SK-MEL-5 (cell line): ENCODE measurements around the gene BLVRB. TPM values are rescaled to one million over a fixed set of nuclear protein-coding genes. Genes with fewer than 3 reads are reported as not detected.
"Not testable (repeated sequence)": the region's sequence is repeated elsewhere in the genome, so short reads cannot be mapped to it uniquely, and the experiment has no call there.

Experiments
- DNase-seq: peaks from one replicate; pipeline ENCODE4 v3.0.0-alpha.2; 2016; ENCODE audit warnings: low read depth, low spot score
- in situ Hi-C: cut with HindIII; loops from 2 replicates; pipeline ENCODE4 v1.10.0; 2016; ENCODE audit warnings: low sequenced_read_pairs, high pct_unique_total_duplicates, low pct_unique_long_range_greater_than_20kb
- total RNA-seq: library from RNA; depleted of rRNA; stranded (reverse); fragments of >200 nt; shearing (Covaris generic); gene quantifications from 2 replicates; pipeline ENCODE4 v1.2.3, GENCODE V29; 2014

Gene BLVRB
- total RNA-seq, 1 experiment from 2014 or later: 104 TPM

DNA sequence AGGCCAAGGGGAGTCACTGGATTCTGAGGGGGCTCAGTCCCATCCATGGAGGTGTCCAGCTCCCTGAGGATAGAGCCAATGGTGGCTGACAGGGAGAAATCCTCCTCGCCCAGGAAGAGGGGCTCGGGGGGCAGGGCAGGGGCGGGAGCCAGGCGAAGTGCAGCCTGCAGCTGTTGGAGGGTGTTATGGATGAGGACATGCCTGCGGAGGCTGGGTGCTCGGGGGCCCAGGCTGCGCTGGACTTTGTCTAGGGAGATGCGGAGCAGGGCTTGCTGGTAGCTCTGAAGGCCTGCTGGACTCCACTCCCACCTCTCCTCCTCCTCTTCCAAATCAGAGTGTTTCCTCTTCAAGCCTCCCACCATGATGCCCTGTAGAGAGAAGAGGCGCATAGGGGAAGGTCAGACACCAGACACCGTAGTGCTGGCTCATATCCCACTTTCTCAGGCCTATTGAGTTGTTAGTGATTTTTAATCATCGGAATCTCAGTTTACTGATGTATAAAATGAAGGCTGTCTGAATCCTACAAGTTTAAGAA is 23.8 kb downstream of the BLVRB start:
- in situ Hi-C loops: no loop called here

DNA sequence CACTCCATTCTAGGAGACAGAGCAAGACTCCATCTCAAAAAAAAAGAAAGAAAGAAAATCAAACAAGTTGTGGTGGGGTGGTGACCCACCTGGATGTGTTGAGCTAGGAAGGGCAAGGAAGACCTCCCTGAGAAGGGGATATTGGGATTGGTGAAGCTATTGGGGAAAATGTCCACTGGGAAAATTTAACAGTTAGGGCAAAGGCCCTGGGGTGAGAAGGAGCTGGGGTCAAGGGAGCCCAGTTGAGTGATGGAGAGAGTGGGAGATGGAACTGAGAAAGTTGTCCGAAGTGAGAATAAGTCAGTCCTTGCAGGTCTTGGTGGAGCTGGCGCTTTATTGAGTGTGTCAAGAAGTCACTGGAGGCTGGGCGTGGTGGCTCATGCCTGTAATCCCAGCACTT is 27.3 kb downstream of the BLVRB start:
- in situ Hi-C loops: no loop called here
- DNase-seq: no peak

More for the DNA sequence above, 23.8 kb downstream of the BLVRB start:
- no peak for DNase-seq

DNA sequence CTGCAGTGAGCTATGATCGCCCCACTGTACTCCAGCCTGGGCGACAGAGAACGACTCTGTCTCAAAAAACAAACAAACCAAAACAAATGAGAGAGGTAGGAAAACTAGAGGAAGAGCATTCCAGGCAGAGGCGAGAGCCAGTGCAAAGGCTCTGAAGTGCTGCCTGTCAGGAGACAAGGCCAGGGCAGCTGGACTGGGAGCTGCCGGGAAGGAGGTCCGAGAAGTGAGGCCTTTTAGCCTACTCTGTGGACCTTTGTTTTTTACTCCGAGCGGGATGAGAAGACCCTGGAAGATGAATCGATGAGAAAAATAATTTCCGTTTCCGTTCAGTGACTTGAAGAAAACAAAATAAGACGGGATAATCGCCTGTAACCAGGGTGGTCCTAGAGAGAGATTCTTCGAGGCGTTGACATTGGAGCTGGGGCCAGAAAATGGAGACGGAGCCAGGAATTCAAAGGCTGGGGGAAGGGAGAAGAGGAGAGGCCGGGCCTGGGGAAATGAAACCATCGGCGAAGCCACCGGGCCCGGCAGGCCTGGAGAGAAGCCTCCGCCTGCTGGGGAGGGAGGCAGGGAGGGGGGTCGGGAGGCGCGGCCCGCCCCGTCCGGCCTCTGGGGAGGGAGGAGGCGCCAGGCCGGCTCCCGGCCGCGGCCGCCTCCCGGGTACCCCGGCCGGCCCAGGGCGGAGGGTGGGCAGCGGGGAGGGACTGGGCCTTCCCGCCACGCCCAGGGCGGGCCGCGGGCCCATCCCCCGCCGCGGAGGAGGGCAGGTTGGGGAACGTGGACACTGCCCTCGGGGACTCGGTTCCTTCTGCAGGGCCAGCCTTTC is 31.9 kb downstream of the BLVRB start:
- in situ Hi-C loops: no loop called here

GRCh38 chr19:40432760-40433159 is 32.8 kb downstream of the BLVRB start:
- in situ Hi-C loops, DNase-seq: not testable (repeated sequence)

More for the DNA sequence above, 31.9 kb downstream of the BLVRB start:
- DNase-seq: peak; percentile 88

DNA sequence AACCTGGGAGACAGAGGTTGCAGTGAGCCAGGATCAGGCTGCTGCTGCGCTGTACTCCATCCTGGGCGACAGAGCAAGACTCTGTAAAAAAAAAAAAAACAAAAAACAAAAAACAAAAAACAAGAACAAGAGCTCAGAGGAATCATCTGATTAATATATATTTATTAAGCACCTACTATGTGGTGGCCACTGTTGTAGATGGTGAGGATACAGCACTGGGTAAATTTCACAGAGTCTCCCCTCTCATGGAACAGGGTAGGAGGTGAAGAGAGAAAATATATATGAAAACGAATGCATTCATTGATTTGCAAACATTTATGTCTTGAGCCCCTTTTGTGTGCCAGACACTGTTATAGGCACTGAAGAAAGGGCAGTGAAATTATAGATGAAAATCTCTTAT is 33.8 kb downstream of the BLVRB start:
- no peak for DNase-seq

GRCh38 chr19:40430242-40430641 is 35.3 kb downstream of the BLVRB start:
- in situ Hi-C loops, DNase-seq: not testable (repeated sequence)

More for the DNA sequence above, 33.8 kb downstream of the BLVRB start:
- in situ Hi-C loops: no loop called here

GRCh38 chr19:40428197-40428596 is 37.3 kb downstream of the BLVRB start:
- in situ Hi-C loops: not testable (repeated sequence)

DNA sequence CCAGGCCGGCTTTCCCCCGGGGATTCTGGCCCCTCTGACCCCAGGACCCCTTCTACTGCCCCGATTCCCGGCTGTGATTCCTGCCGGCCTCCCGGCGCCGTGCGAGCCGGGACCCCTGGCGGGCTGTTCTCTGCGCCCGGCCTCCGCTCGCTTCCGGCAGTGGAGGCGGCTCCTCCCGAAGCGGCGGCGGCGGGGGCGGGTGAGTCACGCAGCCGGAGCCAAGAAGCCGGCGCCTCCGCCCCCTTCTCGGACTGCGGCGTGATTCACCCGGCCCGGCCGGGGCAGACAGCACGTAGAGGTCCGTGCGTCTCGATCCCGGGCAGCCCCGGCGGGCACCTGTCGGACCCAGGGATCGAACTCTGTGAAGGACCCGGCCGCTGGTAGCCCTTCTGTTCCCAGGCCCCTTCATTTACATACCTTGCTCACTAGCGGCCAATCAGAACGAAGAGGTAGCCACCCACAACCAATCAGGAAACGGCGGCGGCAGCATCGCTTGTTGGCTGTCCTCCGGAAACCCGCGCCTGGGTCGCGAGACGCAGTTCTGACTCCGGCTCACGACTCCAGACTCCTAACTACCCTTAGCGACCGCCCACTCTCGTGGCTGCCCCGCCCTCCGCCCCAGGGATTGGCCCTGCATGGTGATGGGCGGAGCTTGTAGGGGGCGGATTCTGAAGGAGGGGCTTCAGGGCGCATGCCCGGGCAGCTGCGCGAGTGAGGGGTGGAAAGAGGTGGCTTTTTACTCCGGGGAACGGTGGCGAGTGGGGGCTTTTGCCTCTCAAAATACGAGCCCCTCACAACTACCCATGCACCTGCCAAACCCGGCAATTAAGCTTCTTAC is 39.9 kb downstream of the BLVRB start, which contains the start of gene SERTAD1:
Gene SERTAD1, minus strand, starts transcription at position 543 of the 838 bp plus-strand sequence. CDS start 2,446 bp downstream, outside the sequence.
- DNase-seq: peak; percentile 99
- in situ Hi-C loops: no loop called here

More at GRCh38 chr19:40428197-40428596, 37.3 kb downstream of the BLVRB start:
- DNase-seq: not testable (repeated sequence)

- DNase-seq: peak; percentile 46
- in situ Hi-C loops: no loop called here
Measured at GRCh38 chr19:40424637-40425449, 40.7 kb downstream of the BLVRB start.

GRCh38 chr19:40423938-40424337 is 41.6 kb downstream of the BLVRB start:
- in situ Hi-C loops: no loop called here

DNA sequence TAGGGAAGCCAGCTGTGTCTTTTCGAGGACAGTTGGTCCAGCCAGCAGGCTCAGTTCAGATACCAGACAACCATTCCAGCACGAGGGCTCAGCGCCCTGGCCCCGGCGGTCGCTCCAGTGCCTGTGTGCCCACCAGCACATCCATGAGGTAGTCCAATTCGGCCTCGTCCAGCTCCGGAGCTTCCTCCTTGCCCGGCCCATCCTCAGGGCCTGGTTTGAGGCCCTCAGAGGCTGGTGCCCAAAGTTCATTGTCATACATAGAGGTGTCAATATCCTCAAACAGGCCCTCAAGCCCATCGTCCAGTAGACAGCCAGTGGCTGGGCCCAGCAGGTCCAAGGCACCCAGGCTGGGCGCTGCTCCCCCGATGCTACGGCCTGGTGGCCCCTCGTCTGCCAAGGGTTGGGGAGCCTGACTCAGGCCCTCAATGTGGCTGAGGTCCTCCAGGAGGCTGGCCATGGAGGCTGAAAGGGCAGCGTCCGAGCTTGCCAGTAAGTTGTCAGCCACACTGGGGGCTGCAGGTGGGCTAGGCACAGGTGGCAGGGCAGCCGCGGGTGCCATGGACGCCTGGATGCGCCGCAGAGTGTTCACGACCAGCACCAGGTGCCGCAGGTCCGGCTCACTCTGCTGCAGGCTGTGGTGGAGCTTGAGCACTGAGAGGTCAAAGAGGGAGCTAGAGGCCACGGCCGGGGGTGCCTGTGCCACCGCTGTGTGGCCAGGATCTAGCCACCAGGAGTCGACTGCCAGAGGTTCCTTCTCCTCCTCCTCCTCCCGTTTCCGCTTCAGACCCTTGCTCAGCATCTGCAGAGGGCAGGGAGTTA is 42.6 kb downstream of the BLVRB start:
- no peak for DNase-seq

More at GRCh38 chr19:40423938-40424337, 41.6 kb downstream of the BLVRB start:
- DNase-seq: no peak

DNA sequence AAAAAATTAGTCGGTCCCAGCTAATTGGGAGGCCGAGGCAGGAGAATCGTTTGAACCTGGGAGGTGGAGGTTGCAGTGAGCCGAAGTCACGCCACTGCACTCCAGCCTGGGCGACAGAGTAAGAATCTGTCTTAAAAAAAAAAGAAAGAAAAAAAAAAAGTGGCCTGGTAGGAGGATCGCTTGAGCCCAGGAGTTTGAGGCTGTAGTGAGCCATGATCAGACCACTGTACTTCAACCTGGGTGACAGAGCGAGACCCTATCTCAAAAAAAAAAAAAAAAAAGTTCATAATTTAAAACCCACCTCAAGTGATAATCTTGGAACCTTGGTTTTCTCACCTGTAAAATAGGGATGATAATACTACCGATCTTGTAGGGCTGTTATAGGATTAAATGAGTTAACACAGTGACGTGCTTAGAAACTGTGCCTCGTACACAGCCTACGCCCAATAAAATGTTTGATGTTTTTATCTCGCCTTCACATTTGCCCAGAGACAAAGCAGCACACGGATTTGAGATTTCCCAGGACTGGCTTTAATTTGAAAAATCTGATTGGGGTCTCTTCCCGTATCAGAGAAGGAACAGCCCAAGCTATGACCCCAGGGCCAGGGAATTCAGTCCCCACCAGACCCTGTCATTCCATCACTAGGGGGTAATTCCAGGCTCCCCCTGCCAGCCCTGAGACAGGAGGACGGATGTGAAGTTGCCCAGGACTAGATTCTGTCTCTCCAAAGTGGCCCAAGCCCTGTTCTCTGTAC is 43.4 kb downstream of the BLVRB start:
- in situ Hi-C loops: no loop called here
- DNase-seq: no peak

More for the DNA sequence above, 42.6 kb downstream of the BLVRB start:
- in situ Hi-C loops: no loop called here

- in situ Hi-C loops: no loop called here
Measured at GRCh38 chr19:40420766-40421765, 44.5 kb downstream of the BLVRB start.

GRCh38 chr19:40420451-40420765 is 45.1 kb downstream of the BLVRB start:
- no peak for DNase-seq
- in situ Hi-C loops: no loop called here

More at GRCh38 chr19:40420766-40421765, 44.5 kb downstream of the BLVRB start:
- peak; percentile 85 for DNase-seq

- in situ Hi-C loops: no loop called here
- DNase-seq: no peak
Measured at GRCh38 chr19:40419780-40420179, 45.8 kb downstream of the BLVRB start.
